ENCODE data around the gene ACTN1. TPM values are rescaled to one million over a fixed set of nuclear protein-coding genes. Genes with fewer than 3 reads are reported as not detected.
A peak's percentile ranks its signal among the peaks of the same experiment; 100 is the strongest.

ACTN1 gene
- total RNA-seq, 1 experiment from 2014 or later, result 363 TPM

DNA sequence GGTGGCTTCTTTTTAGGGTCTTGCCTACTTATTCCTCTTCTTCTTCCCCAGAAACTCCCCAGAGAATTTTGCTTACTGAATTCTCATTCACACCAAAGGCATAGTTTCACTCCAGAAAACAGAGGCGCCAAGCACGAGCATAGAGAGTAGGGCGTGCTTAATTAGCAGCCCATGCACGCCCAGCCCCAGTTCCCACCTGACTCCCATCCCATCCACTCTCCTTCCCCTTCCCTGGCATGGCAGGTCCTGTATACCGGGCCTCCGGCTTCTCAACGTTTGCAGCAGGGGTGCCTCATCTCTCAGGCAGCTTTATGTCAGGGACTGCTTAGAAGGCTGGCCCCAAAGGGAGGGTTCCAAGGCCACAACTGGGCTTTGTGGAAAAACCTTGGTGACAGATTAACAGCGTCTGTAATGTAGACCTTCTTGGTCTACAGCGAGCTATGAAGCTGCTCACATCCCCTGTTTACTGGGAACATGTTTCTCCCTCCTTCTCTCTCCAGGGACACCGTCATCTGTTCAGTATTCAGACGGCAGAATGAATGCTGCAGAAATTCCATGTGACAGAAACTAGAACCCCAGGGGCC lies 62.7 kb downstream of the ACTN1 start:
- no peak for DNase-seq (ENCODE audit: low read depth)

DNA sequence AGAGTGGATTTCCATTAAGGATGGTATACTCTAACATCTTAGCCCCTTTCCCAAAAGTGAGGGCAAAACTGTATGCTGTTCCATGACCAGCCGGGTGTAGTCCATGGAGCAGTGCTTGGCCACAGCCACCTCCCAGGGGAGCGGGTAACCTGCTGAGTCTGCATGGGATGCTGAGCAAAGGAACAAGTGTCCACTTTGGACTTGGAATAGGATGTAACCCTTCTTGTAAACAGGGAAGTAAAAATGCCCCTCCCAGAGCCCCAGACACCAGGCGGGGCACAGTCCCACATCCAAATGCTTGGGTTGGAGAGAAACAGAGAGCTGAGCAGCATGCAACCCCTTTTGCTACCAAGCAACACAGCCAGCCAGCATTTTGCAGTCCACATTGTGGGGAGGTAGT lies 65.6 kb downstream of the ACTN1 start:
- DNase-seq (ENCODE audit: low read depth), result no peak

DNA sequence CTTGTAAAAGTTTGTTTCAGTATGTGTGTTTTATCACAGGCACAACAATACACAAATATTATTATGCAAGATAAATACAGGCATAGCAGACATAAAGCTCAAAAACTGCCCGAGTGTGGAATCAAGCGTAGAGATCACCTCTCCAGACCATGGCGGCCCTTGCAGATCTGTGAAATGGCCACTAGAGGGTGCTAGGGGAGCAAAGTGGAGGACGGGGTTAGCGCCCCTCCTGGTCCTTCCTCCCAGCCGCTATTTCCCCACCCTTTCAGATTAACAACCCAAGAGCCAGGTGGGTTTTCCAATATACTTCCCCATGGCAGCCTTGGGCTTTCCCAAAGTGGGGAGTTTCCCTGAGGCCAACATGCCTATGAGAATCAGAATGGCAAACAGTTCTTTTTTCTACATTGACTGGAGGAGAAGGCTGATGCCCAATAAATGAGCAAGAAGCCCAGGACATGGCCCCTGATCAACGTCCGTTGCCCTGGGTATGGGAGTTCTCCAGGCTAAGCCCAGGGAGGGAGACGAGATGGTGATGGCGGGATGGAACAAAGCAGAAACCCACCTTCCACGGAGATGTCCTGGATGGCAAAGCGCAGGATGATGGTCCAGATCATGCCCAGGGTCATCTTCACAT lies 67.4 kb downstream of the ACTN1 start:
- peak; percentile 62 for DNase-seq (ENCODE audit: low read depth)

- DNase-seq (ENCODE audit: low read depth), result no peak
Observed at GRCh38 chr14:68910540-68910939, 68.6 kb downstream of the ACTN1 start.

DNA sequence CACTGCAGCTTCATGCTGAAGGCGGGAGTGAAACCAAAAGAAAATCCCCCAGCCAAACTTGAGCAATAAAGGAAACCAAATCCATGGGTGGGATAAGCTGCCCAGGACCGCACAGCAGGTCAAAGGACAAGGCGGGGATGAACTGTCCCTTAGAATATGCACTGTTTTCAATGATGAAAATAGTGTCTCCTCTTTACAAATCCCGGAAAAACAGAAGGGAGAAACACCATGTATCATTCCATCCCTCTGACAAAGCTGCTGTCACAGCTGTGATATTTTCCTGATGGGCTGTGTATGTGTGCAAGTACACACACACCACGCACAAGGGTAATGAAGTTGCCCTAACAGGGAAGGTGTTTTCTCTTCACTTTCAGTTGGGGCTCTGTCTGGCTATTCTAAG lies 70.3 kb downstream of the ACTN1 start:
- no peak for DNase-seq (ENCODE audit: low read depth)

GRCh38 chr14:68908201-68908600 lies 70.9 kb downstream of the ACTN1 start:
- DNase-seq (ENCODE audit: low read depth), result no peak

DNA sequence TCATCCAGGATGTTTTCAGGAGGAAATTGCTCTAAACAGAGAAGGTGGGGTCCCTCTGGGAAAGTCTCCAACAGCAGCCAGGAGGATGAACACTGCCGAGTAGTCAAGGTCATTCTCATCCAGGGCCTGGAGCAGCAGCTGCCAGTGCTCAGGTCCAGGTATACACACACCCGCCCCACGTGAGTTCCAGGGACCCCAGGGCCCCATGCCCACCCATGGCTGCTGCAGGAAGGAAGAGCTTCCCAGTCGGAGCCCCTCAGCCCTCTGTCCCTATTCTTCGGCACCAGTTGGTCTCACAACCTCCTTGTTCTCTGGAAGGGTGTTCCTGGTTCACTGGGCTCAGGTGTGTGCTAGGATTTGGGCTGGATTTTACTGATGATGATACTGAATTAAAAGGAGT lies 72.7 kb downstream of the ACTN1 start:
- DNase-seq (ENCODE audit: low read depth), result no peak

- DNase-seq (ENCODE audit: low read depth), result no peak
Observed at GRCh38 chr14:68905107-68905895, 73.8 kb downstream of the ACTN1 start.

DNA sequence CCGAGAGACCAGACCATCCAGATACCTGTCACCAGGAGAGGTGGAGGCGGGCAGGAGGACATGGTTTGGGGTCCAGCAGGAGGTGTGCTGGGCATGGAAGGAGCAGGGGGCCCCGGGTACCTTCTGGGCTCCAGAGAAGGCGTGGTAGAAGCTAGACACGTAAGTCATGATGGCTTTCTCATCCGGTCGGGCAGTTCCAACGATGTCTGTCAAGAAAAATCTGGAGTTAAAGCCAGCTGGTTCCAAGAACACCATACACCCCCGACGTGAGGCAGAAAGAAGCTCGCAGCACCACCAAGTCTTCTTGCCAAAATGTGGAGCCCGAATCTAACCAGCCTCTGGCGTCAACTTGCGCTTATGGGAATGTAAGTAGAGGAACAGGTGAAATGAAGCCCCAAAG lies 76.7 kb downstream of the ACTN1 start:
- no peak for DNase-seq (ENCODE audit: low read depth)

DNA sequence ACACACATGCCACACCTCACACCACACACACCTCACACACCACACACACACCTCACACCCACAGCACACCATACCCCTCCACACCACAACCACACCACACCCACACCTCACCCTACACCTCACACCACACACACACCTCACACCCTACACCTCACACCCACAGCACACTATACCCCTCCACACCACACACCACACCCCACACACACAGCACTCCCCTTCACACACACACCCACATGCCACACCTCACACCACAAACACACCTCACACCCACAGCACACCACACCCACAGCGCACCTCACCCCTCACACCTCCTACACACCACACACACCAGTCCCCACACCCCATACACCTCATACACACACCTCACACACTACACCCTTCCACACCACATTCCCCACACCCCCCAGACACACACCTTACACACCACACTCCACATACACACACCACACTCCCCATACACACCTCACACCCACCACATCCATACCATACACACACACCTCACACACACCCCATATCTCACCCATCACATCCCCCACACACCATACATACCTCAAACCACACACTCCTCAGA lies 80.0 kb downstream of the ACTN1 start:
- DNase-seq (ENCODE audit: low read depth), result no peak

DNA sequence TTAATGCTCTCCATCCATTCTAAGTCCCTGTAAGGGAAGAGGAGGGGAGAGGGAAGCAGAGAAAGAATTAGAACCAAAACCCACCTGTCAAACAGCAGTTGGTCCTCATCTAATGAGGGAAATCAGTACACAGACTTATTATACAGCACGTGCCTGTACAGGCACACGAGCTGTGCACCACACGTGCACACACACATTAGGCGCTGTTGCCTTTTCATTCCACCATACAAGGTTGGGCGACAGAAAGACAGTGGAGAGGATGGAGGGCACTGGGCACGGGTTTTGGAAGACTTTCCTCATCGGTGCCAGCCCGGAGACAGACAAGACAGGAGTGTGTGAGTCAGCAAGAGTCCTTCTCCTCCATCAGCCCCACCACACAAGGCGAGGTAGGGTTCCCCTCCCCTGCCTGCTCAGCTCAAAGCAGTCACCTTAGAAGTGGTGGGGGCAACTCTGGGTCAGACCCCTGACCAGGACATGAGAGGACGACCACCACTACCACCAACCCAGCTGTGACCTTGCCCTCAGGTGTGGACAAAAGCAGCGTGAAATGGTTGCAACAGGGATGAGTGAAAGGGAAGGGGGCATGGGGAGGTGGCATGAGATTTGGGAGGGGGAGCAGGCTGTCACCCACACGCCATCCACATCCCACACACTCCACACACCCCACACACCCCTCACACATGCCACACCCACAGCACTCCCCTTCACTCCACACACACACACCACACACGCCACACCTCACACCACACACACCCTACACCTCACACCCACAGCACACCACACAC lies 80.7 kb downstream of the ACTN1 start:
- no peak for DNase-seq (ENCODE audit: low read depth)

- DNase-seq (ENCODE audit: low read depth), result no peak
Observed at GRCh38 chr14:68897559-68898155, 81.4 kb downstream of the ACTN1 start.

GRCh38 chr14:68896132-68896531 lies 83.0 kb downstream of the ACTN1 start:
- no peak for DNase-seq (ENCODE audit: low read depth)

GRCh38 chr14:68894802-68895703 lies 84.0 kb downstream of the ACTN1 start:
- peak; percentile 31 for DNase-seq (ENCODE audit: low read depth)

- no peak for DNase-seq (ENCODE audit: low read depth)
Observed at GRCh38 chr14:68894123-68894522, 85.0 kb downstream of the ACTN1 start.

DNA sequence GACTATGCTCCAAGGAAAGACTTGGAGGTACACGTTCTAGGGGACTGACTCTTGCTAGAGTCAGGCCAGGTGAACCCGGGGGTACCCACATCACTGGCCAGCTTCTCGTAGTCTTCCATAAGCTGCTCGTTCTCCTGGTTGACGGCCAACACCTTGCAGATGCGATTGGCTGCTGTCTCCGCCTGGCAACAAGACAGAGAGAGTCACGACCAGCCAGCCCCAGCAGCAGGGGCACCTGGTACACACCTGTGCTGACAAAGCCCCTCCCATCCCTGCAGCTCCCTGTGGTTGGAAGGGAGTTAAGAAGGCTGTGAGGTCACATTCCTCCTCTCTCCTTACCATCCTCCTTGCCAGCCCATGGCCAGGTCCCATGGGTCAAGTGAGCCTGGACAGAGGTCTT lies 85.5 kb downstream of the ACTN1 start:
- DNase-seq (ENCODE audit: low read depth), result no peak

DNA sequence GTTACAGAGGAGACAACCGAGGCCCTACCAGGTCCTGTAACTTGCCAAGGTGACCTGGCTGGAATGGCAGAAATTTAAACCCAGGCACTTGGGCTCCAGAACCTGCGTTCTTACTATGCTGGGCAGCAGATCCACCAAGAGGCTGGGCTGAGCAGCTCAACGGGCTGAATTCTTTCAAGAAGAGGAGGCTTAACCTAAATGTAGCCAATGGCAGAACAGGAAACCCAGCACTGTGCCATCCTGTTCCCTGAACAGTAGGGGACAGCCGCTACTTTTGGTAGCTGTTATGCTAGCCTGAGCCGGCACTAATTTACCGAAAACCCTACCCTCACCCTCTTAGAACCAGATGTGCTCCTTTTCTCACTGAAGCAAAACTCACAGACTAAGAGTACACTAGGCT lies 86.1 kb downstream of the ACTN1 start:
- no peak for DNase-seq (ENCODE audit: low read depth)

GRCh38 chr14:68891851-68892660 lies 87.0 kb downstream of the ACTN1 start:
- peak; percentile 60 for DNase-seq (ENCODE audit: low read depth)

DNA sequence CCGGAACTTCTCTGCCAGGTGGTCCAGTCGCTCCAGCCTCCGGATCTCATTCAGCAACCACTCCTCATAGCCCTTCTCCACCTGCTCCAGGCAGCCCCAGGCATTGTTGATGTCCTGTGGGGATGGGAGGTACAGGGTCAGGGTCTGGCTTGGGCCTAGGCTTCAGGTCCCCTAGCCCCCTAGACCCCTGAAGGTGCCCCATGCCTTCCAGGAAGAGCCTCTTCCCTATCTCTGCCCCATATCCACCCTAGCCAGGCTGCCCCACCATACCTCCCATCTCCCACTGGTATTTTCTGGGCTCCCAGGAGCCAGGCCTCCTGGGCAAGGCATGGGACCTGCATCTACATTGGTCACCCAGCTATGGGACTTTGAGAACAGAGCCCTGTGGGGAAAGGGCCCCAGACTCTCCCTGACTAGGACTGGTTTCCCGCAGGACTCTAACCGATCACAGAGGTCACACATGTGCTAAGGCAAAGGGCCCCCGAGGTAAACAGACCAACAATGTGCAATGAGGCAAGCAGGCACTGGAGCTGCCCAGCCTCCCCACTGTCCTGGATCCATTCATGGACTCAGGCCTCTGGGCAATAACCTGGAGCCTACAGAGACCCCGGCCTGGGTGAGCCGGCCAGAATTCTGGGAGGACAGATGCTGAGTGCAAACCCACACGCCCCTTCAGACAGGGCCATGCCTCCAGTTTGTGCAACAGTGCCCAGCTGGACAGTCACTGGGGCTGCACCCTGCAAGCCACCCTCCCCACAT lies 88.8 kb downstream of the ACTN1 start:
- no peak for DNase-seq (ENCODE audit: low read depth)
